Smooth muscle cell (in vitro differentiated cells): ENCODE results near the gene KLHL20. TPM values are rescaled to one million over a fixed set of nuclear protein-coding genes. Genes with fewer than 3 reads are reported as not detected.
A peak's percentile ranks its signal among the peaks of the same experiment; 100 is the strongest.
"Not testable (repeated sequence)": the region's sequence is repeated elsewhere in the genome, so short reads cannot be mapped to it uniquely, and the experiment has no call there.

ENCODE experiments used
- DNase-seq: peaks from one replicate; lab custom pipeline; 2025; ENCODE audit not compliant: unreplicated experiment; lab: John Stamatoyannopoulos, UW
- H2AFZ ChIP-seq: fragments of 200-600 bp; sonication (generic); 2 replicates; pipeline ENCODE4 v1.6.0; 2016; ENCODE audit warnings: antibody characterized with exemption, low read depth, mild to moderate bottlenecking
- H3F3A ChIP-seq: fragments of 200-600 bp; sonication (generic); 2 replicates; pipeline ENCODE4 v1.6.0; 2017; ENCODE audit warnings: antibody characterized with exemption, low read depth
- H3K27ac ChIP-seq: fragments of 200-600 bp; sonication (generic); 2 replicates; pipeline ENCODE4 v1.5.1; 2016; ENCODE audit warnings: low read depth, mild to moderate bottlenecking
- H3K27me3 ChIP-seq: fragments of 200-600 bp; sonication (generic); 2 replicates; pipeline ENCODE4 v1.6.1; 2016; ENCODE audit warnings: low read depth, mild to moderate bottlenecking
- H3K36me3 ChIP-seq: fragments of 200-600 bp; sonication (generic); 2 replicates; pipeline ENCODE4 v1.5.1; 2016; ENCODE audit warnings: low read depth
- H3K4me1 ChIP-seq: fragments of 200-600 bp; sonication (generic); 2 replicates; pipeline ENCODE4 v1.5.1; 2016; ENCODE audit warnings: low read depth
- H3K4me2 ChIP-seq: fragments of 200-600 bp; sonication (generic); 2 replicates; pipeline ENCODE4 v1.6.0; 2016; ENCODE audit warnings: mild to moderate bottlenecking
- H3K4me3 ChIP-seq: fragments of 200-600 bp; sonication (generic); 2 replicates; pipeline ENCODE4 v1.5.1; 2016; ENCODE audit warnings: mild to moderate bottlenecking
- H3K79me2 ChIP-seq: fragments of 200-600 bp; sonication (generic); 2 replicates; pipeline ENCODE4 v1.6.0; 2016; ENCODE audit warnings: low read depth, mild to moderate bottlenecking
- H3K9ac ChIP-seq: fragments of 200-600 bp; sonication (generic); 2 replicates; pipeline ENCODE4 v1.6.0; 2016; ENCODE audit warnings: low read depth
- H3K9me3 ChIP-seq: fragments of 200-600 bp; sonication (generic); replicated peaks from 2 replicates; pipeline ENCODE4 v1.5.1; 2016; ENCODE audit warnings: low read depth
- H4K20me1 ChIP-seq: fragments of 200-600 bp; sonication (generic); 2 replicates; pipeline ENCODE4 v1.6.0; 2016; ENCODE audit warnings: low read depth
- CTCF ChIP-seq: fragments of 200-600 bp; sonication (generic); IDR thresholded peaks from 2 replicates; pipeline ENCODE4 v1.5.1; 2017; ENCODE audit warnings: borderline replicate concordance, mild to moderate bottlenecking, antibody characterized with exemption; ENCODE audit not compliant: insufficient read depth, poor library complexity, severe bottlenecking
- WGBS: methylation state at CpG from one replicate; pipeline ENCODE4 v1.1.7; 2016; ENCODE audit warnings: low lambda C conversion rate; 5-methylcytosine and 5-hydroxymethylcytosine counted together
- polyA plus RNA-seq: library from polyadenylated mRNA; unstranded; fragments of >200 nt; fragmentation: Nextera tagmentation; extraction: Ambion mirVana; gene quantifications from 2 replicates; pipeline ENCODE4 v1.2.1, GENCODE V29; 2016
- total RNA-seq: library from RNA; depleted of rRNA; stranded (reverse); fragments of >200 nt; gene quantifications from 2 replicates; pipeline ENCODE4 v1.2.3, GENCODE V29; 2014

Gene KLHL20
- total RNA-seq, result 47.6 and 49.7 TPM in 2 replicates
- 21.2 and 25.6 TPM in 2 replicates for polyA plus RNA-seq

- H3K36me3 ChIP-seq, result no peaks in the 10 kb centered on the region
- H3K79me2 ChIP-seq, result peaks cover 38% of the 10 kb centered on the region
- H3K4me1 ChIP-seq, result peaks cover 16% of the 10 kb centered on the region
- TF ChIP-seq CTCF, result no peak
- H3K4me3 ChIP-seq, result peak within 1 kb of the TSS; percentile 72
- peak within 1 kb of the TSS; percentile 99 for H2AFZ ChIP-seq
- H4K20me1 ChIP-seq, result peaks cover 16% of the 10 kb centered on the region
- DNase-seq, result peak; percentile 37
- H3F3A ChIP-seq, result no peaks in the 10 kb centered on the region
- H3K9ac ChIP-seq, result peak within 1 kb of the TSS; percentile 75
- under 1% methylated on average over 42 of the region's 43 CpGs for WGBS
- peaks cover 16% of the 10 kb centered on the region for H3K27me3 ChIP-seq
- peak within 1 kb of the TSS; percentile 70 for H3K27ac ChIP-seq
- H3K4me2 ChIP-seq, result peak within 1 kb of the TSS; percentile 98
- no peaks in the 10 kb centered on the region for H3K9me3 ChIP-seq
These were observed at the start of gene KLHL20 for GRCh38 chr1:173714759-173715537. TSS of gene KLHL20 (plus strand) at chr1:173714981. CDS start at chr1:173716044, 1,063 bp downstream.

GRCh38 chr1:173666646-173667045 is 48.1 kb upstream of the KLHL20 start:
- Histone ChIP-seq H3F3A (no peaks in the 10 kb centered on the region), H3K9ac (no peak overlapping the region), H3K9me3 (no peaks in the 10 kb centered on the region), H3K4me3 (no peak overlapping the region), H3K4me2 (no peak overlapping the region), H4K20me1 (peaks cover 87% of the 10 kb centered on the region), H3K27ac (no peak overlapping the region), H3K27me3 (no peaks in the 10 kb centered on the region), H3K36me3 (no peaks in the 10 kb centered on the region), H3K79me2 (peaks cover 11% of the 10 kb centered on the region), H2AFZ (no peak overlapping the region), H3K4me1 (peaks cover 3% of the 10 kb centered on the region)
- no peak for TF ChIP-seq CTCF
- DNase-seq, result no peak
- 90% methylated on average over 3 of the region's 3 CpGs for WGBS

- Histone ChIP-seq H3K4me2 (peak within 1 kb of the TSS; percentile 80), H3K4me1 (no peaks in the 10 kb centered on the region), H3K4me3 (peak within 1 kb of the TSS; percentile 46), H2AFZ (peak within 1 kb of the TSS; percentile 29), H3K27ac (peak within 1 kb of the TSS; percentile 4), H3K36me3 (no peaks in the 10 kb centered on the region), H3F3A (no peaks in the 10 kb centered on the region), H3K79me2 (no peaks in the 10 kb centered on the region), H4K20me1 (peaks cover 66% of the 10 kb centered on the region), H3K9me3 (no peaks in the 10 kb centered on the region), H3K27me3 (no peaks in the 10 kb centered on the region), H3K9ac (no peak within 1 kb of the TSS)
- 53% methylated on average over 30 of the region's 33 CpGs for WGBS
- no peak for TF ChIP-seq CTCF
- DNase-seq, result no peak
These were observed 45.3 kb upstream of the KLHL20 start, which contains the start of gene ANKRD45 for GRCh38 chr1:173669491-173669941. TSS of gene ANKRD45 (minus strand) at chr1:173669851. CDS start at chr1:173659418, 10,433 bp downstream.

- not testable (repeated sequence) for H3K4me2 ChIP-seq, H3K36me3 ChIP-seq, H3K9ac ChIP-seq, H3F3A ChIP-seq, H3K79me2 ChIP-seq, H2AFZ ChIP-seq, H3K27ac ChIP-seq, DNase-seq, H3K4me1 ChIP-seq, H3K4me3 ChIP-seq, H3K27me3 ChIP-seq, H3K9me3 ChIP-seq
- H4K20me1 ChIP-seq, result peaks cover 26% of the 10 kb centered on the region
- WGBS, result 91% methylated on average over 2 of the region's 2 CpGs
These were observed 40.3 kb upstream of the KLHL20 start for GRCh38 chr1:173674496-173674895.

GRCh38 chr1:173680152-173680551 is 34.6 kb upstream of the KLHL20 start:
- not testable (repeated sequence) for H3K4me1 ChIP-seq, H3K36me3 ChIP-seq, H3F3A ChIP-seq, H3K4me3 ChIP-seq, H3K9me3 ChIP-seq, DNase-seq, H2AFZ ChIP-seq, H3K79me2 ChIP-seq, H3K9ac ChIP-seq, H3K27ac ChIP-seq, H3K27me3 ChIP-seq, H3K4me2 ChIP-seq
- 98% methylated on average over 5 of the region's 5 CpGs for WGBS
- H4K20me1 ChIP-seq, result peaks cover 18% of the 10 kb centered on the region
